ENCODE data around the gene MYRIP.

- no peak for TF ChIP-seq CTCF (IDR thresholded peaks at IDR 0.05)
- no peak for TF ChIP-seq POLR2A (IDR thresholded peaks at IDR 0.05)
These were observed 259.2 kb downstream of the MYRIP start for GRCh38 chr3:40068636-40069035.

Data from thyroid gland (tissue), 4 donors.